Mammary epithelial cell (primary cell): ENCODE measurements around the gene HTR3C.

Experiments used
- EZH2 ChIP-seq: IDR thresholded peaks from 2 replicates; pipeline ENCODE4 v1.6.1; 2012; ENCODE audit warnings: low read length, inconsistent platforms, borderline replicate concordance
- TF ChIP-seq, protein P1 (sequence below), 2 donors: IDR thresholded peaks in 1 of 2; conservative IDR thresholded peaks in 1 of 2; 2 replicates each; pipeline ENCODE4 v1.5.1; 2011 to 2012; ENCODE audit warnings: inconsistent platforms in 2 of 2, low read length in 2 of 2, mild to moderate bottlenecking in 2 of 2, control low read depth in 1 of 2, low read depth in 1 of 2; ENCODE audit not compliant: insufficient read depth in 1 of 2; ENCODE audit errors: extremely low read depth in 1 of 2

- TF ChIP-seq, protein P1, sequence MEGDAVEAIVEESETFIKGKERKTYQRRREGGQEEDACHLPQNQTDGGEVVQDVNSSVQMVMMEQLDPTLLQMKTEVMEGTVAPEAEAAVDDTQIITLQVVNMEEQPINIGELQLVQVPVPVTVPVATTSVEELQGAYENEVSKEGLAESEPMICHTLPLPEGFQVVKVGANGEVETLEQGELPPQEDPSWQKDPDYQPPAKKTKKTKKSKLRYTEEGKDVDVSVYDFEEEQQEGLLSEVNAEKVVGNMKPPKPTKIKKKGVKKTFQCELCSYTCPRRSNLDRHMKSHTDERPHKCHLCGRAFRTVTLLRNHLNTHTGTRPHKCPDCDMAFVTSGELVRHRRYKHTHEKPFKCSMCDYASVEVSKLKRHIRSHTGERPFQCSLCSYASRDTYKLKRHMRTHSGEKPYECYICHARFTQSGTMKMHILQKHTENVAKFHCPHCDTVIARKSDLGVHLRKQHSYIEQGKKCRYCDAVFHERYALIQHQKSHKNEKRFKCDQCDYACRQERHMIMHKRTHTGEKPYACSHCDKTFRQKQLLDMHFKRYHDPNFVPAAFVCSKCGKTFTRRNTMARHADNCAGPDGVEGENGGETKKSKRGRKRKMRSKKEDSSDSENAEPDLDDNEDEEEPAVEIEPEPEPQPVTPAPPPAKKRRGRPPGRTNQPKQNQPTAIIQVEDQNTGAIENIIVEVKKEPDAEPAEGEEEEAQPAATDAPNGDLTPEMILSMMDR (conservative IDR thresholded peaks at IDR 0.05 in 1 of 2, IDR thresholded peaks at IDR 0.05 in 1 of 2; ENCODE audit: extremely low read depth in 1 of 2, insufficient read depth in 1 of 2, low read depth in 1 of 2, low read length in 2 of 2): no peak
- TF ChIP-seq EZH2: no peak
Observed at GRCh38 chr3:184050217-184050847, 2.5 kb upstream of the HTR3C start.
